Hepatocyte (in vitro differentiated cells): ENCODE data around the gene GPR78.

Source experiments
- EZH2 ChIP-seq: fragments of 200-600 bp; sonication (generic); IDR thresholded peaks from 2 replicates; pipeline ENCODE4 v1.6.1; 2016; ENCODE audit warnings: antibody characterized with exemption, mild to moderate bottlenecking, borderline replicate concordance
- TF ChIP-seq, protein P1 (sequence below): fragments of 200-600 bp; sonication (generic); IDR thresholded peaks from 2 replicates; pipeline ENCODE4 v1.5.1; 2016; ENCODE audit warnings: antibody characterized with exemption, mild to moderate bottlenecking; ENCODE audit not compliant: poor library complexity

DNA sequence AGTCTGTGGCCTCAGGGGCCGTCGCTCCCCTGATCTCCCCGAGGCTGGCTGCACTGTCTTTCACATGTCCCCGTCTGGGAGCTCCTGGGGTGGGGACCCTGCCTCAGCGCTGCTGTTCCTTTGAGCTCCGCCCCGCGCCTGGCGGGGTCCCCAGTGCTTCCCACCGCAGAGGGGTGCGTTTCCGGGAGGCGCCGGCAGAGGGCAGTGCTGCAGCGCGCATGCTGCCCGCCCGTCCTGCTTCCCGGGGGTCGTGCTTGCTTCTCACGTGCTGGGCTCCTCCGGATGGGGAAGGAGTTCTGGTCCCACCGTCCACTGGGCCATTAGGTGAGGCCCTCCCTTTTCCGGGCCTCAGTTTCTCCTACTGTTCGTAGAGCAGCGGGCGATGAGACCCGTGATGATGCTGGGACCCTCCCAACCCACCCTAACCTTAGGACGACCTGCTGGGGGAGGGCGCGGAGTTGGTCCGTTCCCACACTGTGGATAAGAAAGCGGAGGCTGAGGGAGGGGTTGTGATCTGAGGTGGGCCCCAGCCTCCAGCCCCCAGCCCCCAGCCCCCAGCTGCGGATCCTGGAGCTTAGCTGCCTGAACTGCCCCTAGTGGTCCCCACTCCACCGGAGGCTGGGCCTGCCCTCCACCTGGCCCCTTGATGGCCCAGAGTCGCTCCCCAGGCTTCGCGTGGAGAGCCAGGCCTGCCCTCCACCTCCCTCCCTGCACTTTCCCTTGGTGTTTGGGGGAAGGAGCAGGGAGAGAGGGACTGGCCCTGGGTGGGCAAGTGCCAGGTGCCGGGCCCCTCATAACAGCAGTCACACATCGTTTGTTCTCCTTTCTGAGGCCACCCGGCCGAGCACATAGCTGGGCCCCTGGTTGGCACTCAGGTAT lies 27.6 kb downstream of the GPR78 start:
- TF ChIP-seq, protein P1, sequence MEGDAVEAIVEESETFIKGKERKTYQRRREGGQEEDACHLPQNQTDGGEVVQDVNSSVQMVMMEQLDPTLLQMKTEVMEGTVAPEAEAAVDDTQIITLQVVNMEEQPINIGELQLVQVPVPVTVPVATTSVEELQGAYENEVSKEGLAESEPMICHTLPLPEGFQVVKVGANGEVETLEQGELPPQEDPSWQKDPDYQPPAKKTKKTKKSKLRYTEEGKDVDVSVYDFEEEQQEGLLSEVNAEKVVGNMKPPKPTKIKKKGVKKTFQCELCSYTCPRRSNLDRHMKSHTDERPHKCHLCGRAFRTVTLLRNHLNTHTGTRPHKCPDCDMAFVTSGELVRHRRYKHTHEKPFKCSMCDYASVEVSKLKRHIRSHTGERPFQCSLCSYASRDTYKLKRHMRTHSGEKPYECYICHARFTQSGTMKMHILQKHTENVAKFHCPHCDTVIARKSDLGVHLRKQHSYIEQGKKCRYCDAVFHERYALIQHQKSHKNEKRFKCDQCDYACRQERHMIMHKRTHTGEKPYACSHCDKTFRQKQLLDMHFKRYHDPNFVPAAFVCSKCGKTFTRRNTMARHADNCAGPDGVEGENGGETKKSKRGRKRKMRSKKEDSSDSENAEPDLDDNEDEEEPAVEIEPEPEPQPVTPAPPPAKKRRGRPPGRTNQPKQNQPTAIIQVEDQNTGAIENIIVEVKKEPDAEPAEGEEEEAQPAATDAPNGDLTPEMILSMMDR = peak; percentile 95
- TF ChIP-seq EZH2 = no peak
